GM23248 (cell line): ENCODE results near the gene GMPPB.

Experiments
- EZH2 ChIP-seq: fragments of 200-600 bp; sonication (generic); IDR thresholded peaks from 2 replicates; pipeline ENCODE4 v1.6.1; 2018; ENCODE audit warnings: antibody characterized with exemption, mild to moderate bottlenecking; ENCODE audit not compliant: insufficient read depth, poor library complexity, severe bottlenecking
- EZH2phosphoT487 ChIP-seq: fragments of 200-600 bp; sonication (generic); IDR thresholded peaks from 2 replicates; pipeline ENCODE4 v1.6.1; 2018; ENCODE audit warnings: antibody characterized with exemption, moderate library complexity, mild to moderate bottlenecking, low read depth; ENCODE audit not compliant: insufficient read depth

DNA sequence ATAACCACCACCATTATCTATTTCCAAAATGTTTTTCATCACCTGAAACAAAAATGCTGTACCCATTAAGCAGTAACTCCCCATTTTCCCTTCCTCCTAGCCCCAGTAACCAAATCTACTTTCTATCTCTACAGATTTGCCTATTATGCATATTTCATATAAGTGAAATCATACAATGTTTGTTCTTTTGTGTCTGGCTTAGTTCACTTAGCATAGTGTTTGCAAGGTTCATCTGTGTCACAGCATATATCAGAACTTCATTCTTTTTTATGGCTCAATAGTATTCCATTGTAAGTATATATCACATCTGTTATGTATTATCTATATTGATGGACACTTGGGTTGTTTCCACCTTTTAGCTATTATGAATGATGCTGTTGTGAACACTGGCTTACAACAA lies 16.7 kb upstream of the GMPPB start:
- TF ChIP-seq EZH2 (no peak), EZH2phosphoT487 (no peak)
